Mesenchymal stem cell (in vitro differentiated cells and primary cell): ENCODE data around the gene ZNF862.

Source experiments
- DNase-seq: peaks from one replicate; pipeline ENCODE4 v3.0.0-alpha.2; 2013
- H2AFZ ChIP-seq: one replicate; pipeline ENCODE4 v1.6.1; 2013; ENCODE audit warnings: low read depth, mild to moderate bottlenecking, control low read depth, inconsistent platforms, low read length, moderate library complexity
- H2AK5ac ChIP-seq: 2 replicates; pipeline ENCODE4 v1.6.1; 2013; ENCODE audit warnings: low read length, moderate library complexity, mild to moderate bottlenecking, inconsistent platforms; ENCODE audit not compliant: severe bottlenecking
- H2BK120ac ChIP-seq: one replicate; pipeline ENCODE4 v1.6.1; 2013; ENCODE audit warnings: low read depth, mild to moderate bottlenecking, inconsistent platforms, low read length, moderate library complexity
- H2BK12ac ChIP-seq, 2 experiments: one replicate each; pipeline ENCODE4 v1.6.1; 2013; ENCODE audit warnings: inconsistent platforms in 2 of 2, low read length in 2 of 2, mild to moderate bottlenecking in 2 of 2, moderate library complexity in 2 of 2, control low read depth in 1 of 2
- H2BK15ac ChIP-seq: one replicate; pipeline ENCODE4 v1.6.1; 2013; ENCODE audit warnings: mild to moderate bottlenecking, low read depth, inconsistent platforms; ENCODE audit not compliant: poor library complexity, severe bottlenecking
- H2BK5ac ChIP-seq: 2 replicates; pipeline ENCODE4 v1.6.1; 2013; ENCODE audit warnings: low read depth, mild to moderate bottlenecking, low read length, control low read depth, inconsistent platforms; ENCODE audit not compliant: poor library complexity, severe bottlenecking
- H3K14ac ChIP-seq, 2 experiments: one replicate each; pipeline ENCODE4 v1.6.1; 2013; ENCODE audit warnings: inconsistent platforms in 2 of 2, low read length in 2 of 2, control low read depth in 1 of 2, mild to moderate bottlenecking in 1 of 2, moderate library complexity in 1 of 2
- H3K18ac ChIP-seq, 2 experiments: one replicate each; pipeline ENCODE4 v1.6.1; 2013; ENCODE audit warnings: inconsistent platforms in 2 of 2, low read length in 2 of 2, control low read depth in 1 of 2, low read depth in 1 of 2, mild to moderate bottlenecking in 1 of 2
- H3K23ac ChIP-seq, 2 experiments: one replicate each; pipeline ENCODE4 v1.6.1; 2013; ENCODE audit warnings: inconsistent platforms in 2 of 2, low read length in 2 of 2, mild to moderate bottlenecking in 2 of 2, moderate library complexity in 2 of 2, control low read depth in 1 of 2
- H3K27ac ChIP-seq: 2 replicates; pipeline ENCODE4 v1.5.1; 2013; ENCODE audit warnings: mild to moderate bottlenecking, moderate library complexity, low read length, control low read depth, inconsistent platforms; ENCODE audit not compliant: poor library complexity, severe bottlenecking
- H3K27me3 ChIP-seq, 2 experiments: 2 replicates each; pipeline versions ENCODE4 v1.6.1 to v1.7.0; 2013; ENCODE audit warnings: low read length in 2 of 2, mild to moderate bottlenecking in 2 of 2, moderate library complexity in 2 of 2, control low read depth in 1 of 2, inconsistent platforms in 1 of 2; ENCODE audit not compliant: control insufficient read depth in 1 of 2, insufficient read depth in 1 of 2
- H3K36me3 ChIP-seq, 2 experiments: 2 replicates each; pipeline versions ENCODE4 v1.6.1 to v1.7.0; 2013; ENCODE audit warnings: low read length in 2 of 2, control low read depth in 1 of 2, inconsistent platforms in 1 of 2, low read depth in 1 of 2, mild to moderate bottlenecking in 1 of 2; ENCODE audit not compliant: insufficient read depth in 2 of 2, control insufficient read depth in 1 of 2
- H3K4ac ChIP-seq, 2 experiments: one replicate each; pipeline ENCODE4 v1.6.1; 2013; ENCODE audit warnings: inconsistent platforms in 2 of 2, low read length in 2 of 2, mild to moderate bottlenecking in 2 of 2, moderate library complexity in 2 of 2, control low read depth in 1 of 2, low read depth in 1 of 2
- H3K4me1 ChIP-seq: 2 replicates; pipeline ENCODE4 v1.6.1; 2013; ENCODE audit warnings: low read depth, low read length, control low read depth; ENCODE audit not compliant: control insufficient read depth, insufficient read depth
- H3K4me2 ChIP-seq: 2 replicates; pipeline ENCODE4 v1.6.1; 2013; ENCODE audit warnings: low read length, mild to moderate bottlenecking, inconsistent platforms; ENCODE audit not compliant: poor library complexity, severe bottlenecking
- H3K4me3 ChIP-seq, 2 experiments: 2 replicates each; pipeline versions ENCODE4 v1.5.1 to v1.7.0; 2013; ENCODE audit warnings: low read length in 2 of 2, mild to moderate bottlenecking in 2 of 2, control low read depth in 1 of 2, low read depth in 1 of 2; ENCODE audit not compliant: insufficient read depth in 1 of 2
- H3K79me1 ChIP-seq: replicated peaks from 2 replicates; pipeline ENCODE4 v1.6.1; 2013; ENCODE audit warnings: mild to moderate bottlenecking, control low read depth, low read length, inconsistent platforms; ENCODE audit not compliant: poor library complexity, severe bottlenecking
- H3K9ac ChIP-seq: 2 replicates; pipeline ENCODE4 v1.7.0; 2013; ENCODE audit warnings: mild to moderate bottlenecking, low read length, moderate library complexity
- H3K9me3 ChIP-seq: 2 replicates; pipeline ENCODE4 v1.7.0; 2013; ENCODE audit warnings: mild to moderate bottlenecking, low read length; ENCODE audit not compliant: control insufficient read depth
- H4K8ac ChIP-seq: one replicate; pipeline ENCODE4 v1.6.1; 2013; ENCODE audit warnings: inconsistent platforms, mild to moderate bottlenecking, low read length, moderate library complexity
- H4K91ac ChIP-seq: one replicate; pipeline ENCODE4 v1.6.1; 2013; ENCODE audit warnings: mild to moderate bottlenecking, low read length, inconsistent platforms
- WGBS: methylation state at CpG from one replicate; pipeline ENCODE4 v1.1.7; 2013; ENCODE audit warnings: mixed read lengths; 5-methylcytosine and 5-hydroxymethylcytosine counted together

ZNF862 gene

DNA sequence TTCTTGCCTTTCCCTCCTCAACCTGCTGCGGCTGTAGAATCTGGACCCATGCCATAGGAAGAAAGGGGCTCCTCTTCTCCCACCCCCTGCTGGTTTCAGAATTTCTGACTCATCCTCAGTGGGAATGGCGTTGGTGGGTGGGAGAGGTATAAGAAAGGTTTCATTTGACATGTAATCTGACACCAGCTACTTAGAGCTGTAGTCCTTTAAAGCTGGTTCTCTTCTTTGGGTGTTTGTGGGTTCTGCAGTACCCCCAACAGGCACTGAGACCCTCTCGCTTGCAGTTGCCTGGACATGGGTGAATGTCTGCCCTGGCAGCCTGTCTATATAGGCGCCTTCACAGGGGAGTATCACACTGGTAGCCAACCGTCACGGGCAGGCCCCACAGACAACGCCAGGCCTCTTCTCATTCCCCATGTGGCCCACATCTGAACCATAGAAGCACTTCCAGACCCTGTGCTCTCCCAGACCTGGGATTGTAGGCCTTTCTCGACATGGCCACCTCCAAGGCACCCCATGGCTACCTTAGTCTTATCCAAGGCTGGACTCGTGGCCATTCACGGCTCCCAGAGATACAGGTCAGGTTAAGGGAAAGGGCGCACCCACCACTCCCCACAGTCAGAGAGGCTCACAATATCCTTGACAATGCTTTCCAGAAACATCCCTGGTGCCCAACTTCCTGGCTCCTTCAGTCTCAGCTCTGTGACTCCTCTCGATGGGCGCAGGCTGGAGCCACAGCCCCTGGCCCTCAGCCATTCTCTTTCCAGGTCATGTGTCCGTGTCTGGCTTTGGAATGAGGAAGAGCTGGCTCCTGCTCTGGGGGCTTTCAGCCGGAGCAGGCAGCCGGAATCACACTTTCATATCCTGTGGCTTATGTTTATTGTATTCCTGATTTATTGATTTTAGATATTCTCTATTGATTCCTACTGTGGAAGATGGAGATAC, 17.5 kb downstream of the ZNF862 start:
- H2BK120ac ChIP-seq, result no peak overlapping the region
- H4K91ac ChIP-seq, result no peak overlapping the region
- no peak overlapping the region for H2AFZ ChIP-seq
- no peaks in the 10 kb centered on the region for H3K9me3 ChIP-seq
- WGBS, result 86% methylated on average over 13 of the region's 16 CpGs
- no peaks in the 10 kb centered on the region for H3K27me3 ChIP-seq
- peak; percentile 66 for DNase-seq
- H3K14ac ChIP-seq, result no peak overlapping the region
- H2AK5ac ChIP-seq, result peak overlapping the region; percentile 87
- H3K9ac ChIP-seq, result no peak overlapping the region
- peaks cover 18 to 22% of the 10 kb centered on the region in 2 experiments for H3K36me3 ChIP-seq
- H3K4ac ChIP-seq, result peak overlapping the region in 1 of 2 experiments; percentile 55
- peaks cover 1% of the 10 kb centered on the region for H3K79me1 ChIP-seq
- H2BK5ac ChIP-seq, result no peak overlapping the region
- H4K8ac ChIP-seq, result no peak overlapping the region
- H2BK12ac ChIP-seq, result peak overlapping the region in 1 of 2 experiments; percentile 67
- H3K4me2 ChIP-seq, result peak overlapping the region; percentile 30
- no peak overlapping the region for H3K4me3 ChIP-seq
- H3K4me1 ChIP-seq, result peaks cover 18% of the 10 kb centered on the region
- no peak overlapping the region for H3K23ac ChIP-seq
- H2BK15ac ChIP-seq, result no peak overlapping the region
- no peak overlapping the region for H3K18ac ChIP-seq
- H3K27ac ChIP-seq, result peak overlapping the region; percentile 91

DNA sequence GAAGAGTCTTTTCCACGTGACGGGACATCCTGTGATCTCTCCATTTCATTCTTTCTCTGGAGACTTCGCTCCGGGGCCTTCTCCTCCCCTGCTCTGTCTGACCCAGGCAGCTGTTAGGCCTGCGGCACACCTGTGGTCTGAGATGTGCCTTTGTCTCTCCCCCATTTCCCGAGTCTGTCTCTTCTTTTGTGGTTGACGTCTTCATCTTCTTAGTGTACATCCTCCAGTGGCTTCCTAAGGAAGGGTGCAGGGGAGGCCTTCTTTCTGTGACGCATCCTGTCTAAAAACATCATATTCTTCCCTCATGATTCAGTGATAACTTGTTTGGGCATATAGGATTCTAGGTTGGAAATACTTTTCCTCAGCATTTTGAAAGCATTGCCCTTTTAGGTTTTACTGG, 18.4 kb downstream of the ZNF862 start:
- H2BK120ac ChIP-seq, result no peak overlapping the region
- H3K4me1 ChIP-seq, result peaks cover 18% of the 10 kb centered on the region
- 94% methylated on average over 7 of the region's 8 CpGs for WGBS
- H2BK12ac ChIP-seq, result no peak overlapping the region
- no peak overlapping the region for H2BK15ac ChIP-seq
- H2AK5ac ChIP-seq, result peak overlapping the region; percentile 95
- H3K4ac ChIP-seq, result no peak overlapping the region
- no peak overlapping the region for H2BK5ac ChIP-seq
- H3K79me1 ChIP-seq, result peaks cover 1% of the 10 kb centered on the region
- no peak overlapping the region for H3K14ac ChIP-seq
- no peaks in the 10 kb centered on the region for H3K27me3 ChIP-seq
- H3K9ac ChIP-seq, result no peak overlapping the region
- H3K23ac ChIP-seq, result no peak overlapping the region
- no peak overlapping the region for H4K8ac ChIP-seq
- H3K4me3 ChIP-seq, result no peak overlapping the region
- peaks cover 27 to 32% of the 10 kb centered on the region in 2 experiments for H3K36me3 ChIP-seq
- no peak overlapping the region for H2AFZ ChIP-seq
- no peak overlapping the region for H3K4me2 ChIP-seq
- no peak overlapping the region for H3K18ac ChIP-seq
- H4K91ac ChIP-seq, result no peak overlapping the region
- H3K27ac ChIP-seq, result no peak overlapping the region
- no peak for DNase-seq
- H3K9me3 ChIP-seq, result no peaks in the 10 kb centered on the region

DNA sequence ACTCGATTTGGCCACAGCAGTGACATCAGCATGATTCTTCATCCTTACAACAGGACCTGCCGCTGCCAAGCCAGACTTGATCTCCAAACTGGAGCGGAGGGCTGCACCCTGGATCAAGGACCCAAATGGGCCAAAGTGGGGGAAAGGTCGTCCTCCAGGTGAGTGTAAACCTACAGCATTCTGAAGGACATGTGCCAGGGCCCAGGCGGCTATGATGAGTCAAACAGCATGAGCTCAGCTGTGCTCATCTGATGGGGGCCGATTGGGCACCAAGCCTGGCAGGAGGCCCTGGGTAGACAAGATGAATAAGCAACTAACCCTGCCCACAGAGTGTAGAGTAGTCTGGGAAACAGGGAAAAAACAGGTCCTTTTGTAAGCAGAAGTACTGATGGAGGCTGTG, 21.2 kb downstream of the ZNF862 start:
- no peak overlapping the region for H2AK5ac ChIP-seq
- no peaks in the 10 kb centered on the region for H3K27me3 ChIP-seq
- no peak overlapping the region for H3K4me3 ChIP-seq
- H3K36me3 ChIP-seq, result peaks cover 36 to 37% of the 10 kb centered on the region in 2 experiments
- WGBS, result 73% methylated on average over 6 of the region's 6 CpGs
- H3K23ac ChIP-seq, result no peak overlapping the region
- H3K4me1 ChIP-seq, result peaks cover 15% of the 10 kb centered on the region
- H3K4me2 ChIP-seq, result no peak overlapping the region
- no peak overlapping the region for H3K4ac ChIP-seq
- H3K27ac ChIP-seq, result no peak overlapping the region
- no peak overlapping the region for H3K14ac ChIP-seq
- H2BK12ac ChIP-seq, result no peak overlapping the region
- H3K18ac ChIP-seq, result no peak overlapping the region
- H3K79me1 ChIP-seq, result peaks cover 1% of the 10 kb centered on the region
- no peak for DNase-seq
- H2BK5ac ChIP-seq, result no peak overlapping the region
- no peak overlapping the region for H2BK120ac ChIP-seq
- no peak overlapping the region for H2BK15ac ChIP-seq
- H4K91ac ChIP-seq, result no peak overlapping the region
- no peaks in the 10 kb centered on the region for H3K9me3 ChIP-seq
- no peak overlapping the region for H2AFZ ChIP-seq
- no peak overlapping the region for H4K8ac ChIP-seq
- H3K9ac ChIP-seq, result no peak overlapping the region

DNA sequence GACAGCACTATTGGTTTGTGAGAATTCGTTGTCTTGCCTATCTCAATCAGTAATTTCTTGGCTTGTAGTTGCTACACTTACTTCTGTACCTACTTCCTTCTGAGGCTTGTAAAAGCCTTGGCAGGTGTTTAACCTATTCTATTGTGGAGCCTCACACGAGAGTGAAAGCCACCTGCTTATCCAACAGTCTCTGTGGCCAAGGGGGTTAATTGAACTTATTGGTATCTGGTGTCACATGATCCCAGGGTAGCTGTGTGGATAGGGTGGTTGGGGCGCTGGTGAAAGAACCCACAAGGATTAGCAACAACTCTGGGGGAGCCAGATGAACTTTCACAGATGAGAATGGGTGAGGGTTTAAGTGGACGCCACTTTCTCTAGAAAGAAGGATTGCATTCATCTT, 21.7 kb downstream of the ZNF862 start:
- H3K9ac ChIP-seq, result no peak overlapping the region
- no peak overlapping the region for H2BK5ac ChIP-seq

More for the DNA sequence above, 21.7 kb downstream of the ZNF862 start:
- no peak overlapping the region for H3K4me2 ChIP-seq
- H2BK120ac ChIP-seq, result no peak overlapping the region
- no peaks in the 10 kb centered on the region for H3K9me3 ChIP-seq
- H2BK12ac ChIP-seq, result no peak overlapping the region
- no peak overlapping the region for H3K23ac ChIP-seq
- H2BK15ac ChIP-seq, result no peak overlapping the region
- 90% methylated on average over 4 of the region's 4 CpGs for WGBS
- no peak overlapping the region for H4K91ac ChIP-seq
- H3K36me3 ChIP-seq, result peaks cover 38 to 42% of the 10 kb centered on the region in 2 experiments
- H3K27me3 ChIP-seq, result no peaks in the 10 kb centered on the region
- no peak overlapping the region for H3K14ac ChIP-seq
- DNase-seq, result no peak
- no peak overlapping the region for H3K27ac ChIP-seq
- H2AFZ ChIP-seq, result no peak overlapping the region
- no peak overlapping the region for H4K8ac ChIP-seq
- H3K4ac ChIP-seq, result no peak overlapping the region
- no peak overlapping the region for H3K18ac ChIP-seq
- H2AK5ac ChIP-seq, result no peak overlapping the region
- H3K4me1 ChIP-seq, result peaks cover 10% of the 10 kb centered on the region
- H3K79me1 ChIP-seq, result no peaks in the 10 kb centered on the region
- no peak overlapping the region for H3K4me3 ChIP-seq
